Caco-2 (cell line): ENCODE measurements around the gene GAPDHS. TPM values are rescaled to one million over a fixed set of nuclear protein-coding genes. Genes with fewer than 3 reads are reported as not detected.

Experiments used
- BruUV-seq: library from RNA; stranded (reverse); fragments of 400-500 nt; replicated peaks from 2 replicates; lab custom pipeline; 2021; lab: Mats Ljungman, UMichigan
- CTCF ChIA-PET: fragments of 300-600 bp; sonication (Branson Sonifier 250); formaldehyde crosslinking; loops from one replicate; lab custom pipeline; 2022; ENCODE audit warnings: antibody characterized with exemption; lab: Charles Lee
- POLR2A ChIA-PET: fragments of 300-600 bp; sonication (Branson Sonifier 250); formaldehyde crosslinking; loops from one replicate; lab custom pipeline; 2022; ENCODE audit warnings: antibody characterized with exemption; lab: Charles Lee
- DNase-seq, 2 experiments: peaks; one replicate each; pipeline versions ENCODE4 v3.0.0 to v3.0.0-alpha.2; 2020 to 2022
- H3K27me3 ChIP-seq: replicated peaks from 2 replicates; pipeline ENCODE4 v1.6.0; 2011; ENCODE audit warnings: low read length; ENCODE audit not compliant: control insufficient read depth, insufficient read depth
- H3K36me3 ChIP-seq: 2 replicates; pipeline ENCODE4 v1.5.1; 2011; ENCODE audit warnings: low read length; ENCODE audit not compliant: control insufficient read depth, insufficient read depth
- H3K4me1 ChIP-seq: fragments of 250-450 bp; sonication (Bioruptor Pico); 2 replicates; pipeline ENCODE4 v1.5.1; 2020; ENCODE audit warnings: mild to moderate bottlenecking
- H3K4me3 ChIP-seq: 2 replicates; pipeline ENCODE4 v1.5.1; 2011; ENCODE audit warnings: low read depth, mild to moderate bottlenecking, control low read depth, low read length
- H3K9me3 ChIP-seq: fragments of 250-450 bp; sonication (Bioruptor Pico); 2 replicates; pipeline ENCODE4 v1.5.1; 2020; ENCODE audit warnings: mild to moderate bottlenecking, moderate library complexity
- H3K27ac Mint-ChIP-seq: one replicate; pipeline ENCODE4 v1.8.0; 2022; ENCODE audit warnings: mixed read lengths; ENCODE audit not compliant: unreplicated experiment
- H3K27me3 Mint-ChIP-seq: one replicate; pipeline ENCODE4 v1.8.0; 2022; ENCODE audit warnings: mixed read lengths; ENCODE audit not compliant: insufficient read depth, unreplicated experiment
- H3K36me3 Mint-ChIP-seq: one replicate; pipeline ENCODE4 v1.8.0; 2022; ENCODE audit warnings: mild to moderate bottlenecking, mixed read lengths; ENCODE audit not compliant: insufficient read depth, unreplicated experiment
- H3K4me1 Mint-ChIP-seq: one replicate; pipeline ENCODE4 v1.8.0; 2022; ENCODE audit warnings: low read depth, mixed read lengths; ENCODE audit not compliant: unreplicated experiment
- H3K4me3 Mint-ChIP-seq: one replicate; pipeline ENCODE4 v1.8.0; 2022; ENCODE audit warnings: mild to moderate bottlenecking, moderate library complexity, mixed read lengths; ENCODE audit not compliant: unreplicated experiment
- H3K9me3 Mint-ChIP-seq: one replicate; pipeline ENCODE4 v1.8.0; 2022; ENCODE audit warnings: mixed read lengths; ENCODE audit not compliant: unreplicated experiment
- intact Hi-C: fragments of 100-400 bp; cut with micrococcal nuclease; formaldehyde crosslinking; loops from one replicate; pipeline ENCODE4 v1.10.0; 2022; ENCODE audit not compliant: unreplicated experiment
- total RNA-seq: library from RNA; stranded (reverse); gene quantifications from 2 replicates; pipeline ENCODE4 v1.2.3, GENCODE V29; 2022
- TF ChIP-seq, protein P1 (sequence below), 2 experiments: fragments of 200-600 bp in 1 of 2; IDR thresholded peaks; 1 replicate in 1 of 2; 2 replicates in 1 of 2; pipeline versions ENCODE4 v1.5.1 to v1.8.0; 2011 to 2022; ENCODE audit warnings: antibody characterized with exemption in 1 of 2, control low read depth in 1 of 2, inconsistent platforms in 1 of 2, low read depth in 1 of 2, low read length in 1 of 2, mild to moderate bottlenecking in 1 of 2, moderate library complexity in 1 of 2; ENCODE audit not compliant: insufficient read depth in 1 of 2, severe bottlenecking in 1 of 2, unreplicated experiment in 1 of 2

GAPDHS gene
- total RNA-seq, 1 experiment from 2014 or later: not detected

DNA sequence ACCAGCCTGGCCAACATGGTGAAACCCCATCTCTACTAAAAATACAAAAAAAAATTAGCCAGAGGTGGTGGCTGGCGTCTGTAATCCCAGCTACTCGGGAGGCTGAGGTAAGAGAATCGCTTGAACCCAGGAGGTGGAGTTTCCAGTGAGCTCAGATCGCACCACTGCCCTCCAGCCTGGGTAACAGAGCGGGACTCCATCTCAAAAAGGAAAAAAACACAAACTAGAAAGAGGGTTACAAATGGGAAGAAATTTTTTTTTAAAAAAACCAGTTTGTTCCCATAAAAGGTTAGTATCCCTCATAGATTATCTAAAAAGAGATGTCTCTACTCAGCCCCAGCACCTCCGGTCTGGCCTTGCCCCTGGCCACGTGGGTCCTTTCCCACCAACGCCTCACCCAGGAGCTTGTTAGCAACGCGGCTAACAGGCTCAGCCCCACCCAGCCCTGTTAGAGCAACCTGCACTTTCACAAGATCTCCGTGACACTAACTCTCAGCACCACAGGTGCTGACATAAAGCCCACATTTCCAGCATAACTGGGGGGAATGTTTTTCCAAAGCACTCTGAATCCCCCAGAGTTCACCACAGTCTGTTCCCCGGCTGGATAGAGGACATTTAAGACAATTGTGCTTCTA is 24.1 kb upstream of the GAPDHS start:
- Mint-ChIP-seq H3K4me3 (peak overlapping the region; percentile 99), H3K36me3 (peaks cover 53% of the 10 kb centered on the region), H3K4me1 (peaks cover 7% of the 10 kb centered on the region), H3K27ac (peak overlapping the region; percentile 99), H3K9me3 (no peaks in the 10 kb centered on the region), H3K27me3 (no peaks in the 10 kb centered on the region)
- no peaks in the 10 kb centered on the region for H3K9me3 ChIP-seq
- H3K4me3 ChIP-seq: peak overlapping the region; percentile 69
- BruUV-seq: no TSS peak
- intact Hi-C loops: no loop called here
- H3K4me1 ChIP-seq: peaks cover 11% of the 10 kb centered on the region
- DNase-seq: peak; percentile 84 to 89
- ChIA-PET CTCF (interaction anchor here (0.8 to 1.3 kb wide), 3 partner anchors 11 to 23 kb away, joined by 3 to 6 read pairs (median 6); no protein-coding TSS in a partner anchor), POLR2A (interaction anchor here (0.6 to 1.0 kb wide), 6 partner anchors 50 to 239 kb away, joined by 3 to 7 read pairs (median 4); partner anchors contain the start of genes COX6B1 and LIN37)
- TF ChIP-seq, protein P1, sequence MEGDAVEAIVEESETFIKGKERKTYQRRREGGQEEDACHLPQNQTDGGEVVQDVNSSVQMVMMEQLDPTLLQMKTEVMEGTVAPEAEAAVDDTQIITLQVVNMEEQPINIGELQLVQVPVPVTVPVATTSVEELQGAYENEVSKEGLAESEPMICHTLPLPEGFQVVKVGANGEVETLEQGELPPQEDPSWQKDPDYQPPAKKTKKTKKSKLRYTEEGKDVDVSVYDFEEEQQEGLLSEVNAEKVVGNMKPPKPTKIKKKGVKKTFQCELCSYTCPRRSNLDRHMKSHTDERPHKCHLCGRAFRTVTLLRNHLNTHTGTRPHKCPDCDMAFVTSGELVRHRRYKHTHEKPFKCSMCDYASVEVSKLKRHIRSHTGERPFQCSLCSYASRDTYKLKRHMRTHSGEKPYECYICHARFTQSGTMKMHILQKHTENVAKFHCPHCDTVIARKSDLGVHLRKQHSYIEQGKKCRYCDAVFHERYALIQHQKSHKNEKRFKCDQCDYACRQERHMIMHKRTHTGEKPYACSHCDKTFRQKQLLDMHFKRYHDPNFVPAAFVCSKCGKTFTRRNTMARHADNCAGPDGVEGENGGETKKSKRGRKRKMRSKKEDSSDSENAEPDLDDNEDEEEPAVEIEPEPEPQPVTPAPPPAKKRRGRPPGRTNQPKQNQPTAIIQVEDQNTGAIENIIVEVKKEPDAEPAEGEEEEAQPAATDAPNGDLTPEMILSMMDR (IDR thresholded peaks at IDR 0.05; ENCODE audit: insufficient read depth in 1 of 2, low read depth in 1 of 2, low read length in 1 of 2, severe bottlenecking in 1 of 2, unreplicated experiment in 1 of 2): no peak
- peaks cover 6% of the 10 kb centered on the region for H3K36me3 ChIP-seq
- no peaks in the 10 kb centered on the region for H3K27me3 ChIP-seq

DNA sequence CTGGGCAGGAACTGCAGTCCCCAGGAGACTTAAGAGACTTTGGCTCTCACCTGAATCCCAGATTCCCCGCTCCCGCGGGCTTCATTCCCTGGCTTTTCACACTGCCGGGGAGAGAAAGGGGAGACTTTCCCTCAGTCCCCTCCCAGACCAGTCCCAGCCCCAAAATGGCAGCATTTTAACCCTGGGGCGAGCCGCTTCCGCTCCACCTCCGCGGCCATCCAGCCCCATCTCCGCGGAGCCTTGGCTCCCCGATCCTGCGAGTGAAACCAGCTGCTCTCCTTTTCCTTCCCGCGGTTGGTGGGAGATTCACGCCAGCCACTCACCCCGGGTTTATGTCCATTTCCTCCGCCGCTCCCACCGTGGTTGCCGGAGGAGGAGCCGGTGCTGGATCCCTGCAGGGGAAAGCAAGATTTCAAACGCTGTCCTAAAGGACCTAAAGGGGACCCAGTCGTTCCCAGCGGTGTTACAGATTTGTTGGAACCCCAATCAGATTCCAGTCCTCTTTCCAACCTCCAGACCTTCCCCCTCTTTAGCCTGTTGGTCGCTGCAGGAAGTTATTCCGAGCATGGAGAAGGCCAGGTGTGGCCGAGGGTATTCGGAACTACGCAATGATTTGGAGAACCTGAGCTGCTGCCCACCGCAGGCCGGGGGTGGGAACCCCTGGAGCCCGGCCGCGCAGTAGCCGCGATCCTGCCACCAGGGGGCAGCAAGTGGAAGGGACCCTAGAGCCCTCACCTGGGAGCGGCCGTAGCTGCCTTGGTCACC is 23.2 kb upstream of the GAPDHS start:
- Histone ChIP-seq H3K27me3 (no peaks in the 10 kb centered on the region), H3K36me3 (peaks cover 6% of the 10 kb centered on the region), H3K4me1 (peaks cover 11% of the 10 kb centered on the region), H3K9me3 (no peaks in the 10 kb centered on the region), H3K4me3 (peak overlapping the region; percentile 69)
- TF ChIP-seq, protein P1 (IDR thresholded peaks at IDR 0.05; ENCODE audit: insufficient read depth in 1 of 2, low read depth in 1 of 2, low read length in 1 of 2, severe bottlenecking in 1 of 2, unreplicated experiment in 1 of 2): peak; percentile 97 to 98
- ChIA-PET POLR2A (interaction anchor here (0.5 to 1.1 kb wide), 14 partner anchors 8 to 238 kb away, joined by 3 to 9 read pairs (median 4); partner anchors contain the start of genes COX6B1, HAUS5 and LIN37), CTCF (interaction anchor here (0.6 to 1.2 kb wide), 24 partner anchors 11 to 360 kb away, joined by 3 to 6 read pairs (median 4); partner anchors contain the start of genes COX6B1, HAUS5, PSENEN and U2AF1L4)
- Mint-ChIP-seq H3K36me3 (peaks cover 46% of the 10 kb centered on the region), H3K27ac (peak overlapping the region; percentile 99), H3K4me3 (peak overlapping the region; percentile 99), H3K9me3 (no peaks in the 10 kb centered on the region), H3K4me1 (peaks cover 6% of the 10 kb centered on the region), H3K27me3 (no peaks in the 10 kb centered on the region)
- intact Hi-C loops: loop anchor here (1.0 to 2.0 kb wide), 2 partner anchors 35 to 207 kb away; partner anchors contain the start of gene TMEM147
- peak; percentile 94 to 98 for DNase-seq
- TSS peak; percentile 74 for BruUV-seq

DNA sequence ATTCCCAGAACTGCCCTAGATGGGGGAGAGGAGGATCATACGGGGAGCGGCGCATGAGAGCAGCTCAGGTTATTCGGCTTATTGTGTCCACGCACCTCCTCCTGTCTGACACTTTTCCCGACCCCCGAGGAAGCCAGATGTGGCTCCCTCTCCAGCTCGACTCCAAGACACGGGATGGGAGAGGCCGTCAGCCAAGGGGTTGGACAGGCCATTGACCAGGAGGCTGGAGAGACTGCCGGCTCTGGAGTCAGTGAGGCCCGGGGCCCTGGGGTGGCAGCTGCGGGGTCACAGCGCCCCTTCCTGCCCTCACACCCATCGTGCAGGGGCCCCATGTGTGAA is 22.7 kb upstream of the GAPDHS start:
- H3K4me3 ChIP-seq: peak overlapping the region; percentile 24
- Mint-ChIP-seq H3K27ac (peak overlapping the region; percentile 99), H3K4me1 (peaks cover under 1% of the 10 kb centered on the region), H3K27me3 (no peaks in the 10 kb centered on the region), H3K9me3 (no peaks in the 10 kb centered on the region), H3K4me3 (peak overlapping the region; percentile 99), H3K36me3 (peaks cover 40% of the 10 kb centered on the region)
- H3K27me3 ChIP-seq: no peaks in the 10 kb centered on the region
- ChIA-PET POLR2A (interaction anchor here (0.5 to 1.1 kb wide), 12 partner anchors 8 to 238 kb away, joined by 3 to 9 read pairs (median 4); partner anchors contain the start of genes COX6B1, HAUS5 and LIN37), CTCF (interaction anchor here (0.6 to 1.2 kb wide), 21 partner anchors 10 to 359 kb away, joined by 3 to 6 read pairs (median 4); partner anchors contain the start of genes COX6B1, HAUS5, PSENEN and U2AF1L4)
- no TSS peak for BruUV-seq
- intact Hi-C loops: loop anchor here (1.0 to 2.0 kb wide), 2 partner anchors 35 to 206 kb away; partner anchors contain the start of gene TMEM147
- TF ChIP-seq, protein P1 (IDR thresholded peaks at IDR 0.05; ENCODE audit: insufficient read depth in 1 of 2, low read depth in 1 of 2, low read length in 1 of 2, severe bottlenecking in 1 of 2, unreplicated experiment in 1 of 2): no peak
- peaks cover 6% of the 10 kb centered on the region for H3K36me3 ChIP-seq
- H3K9me3 ChIP-seq: no peaks in the 10 kb centered on the region
- peaks cover 11% of the 10 kb centered on the region for H3K4me1 ChIP-seq
- no peak for DNase-seq
